IMR-90 (cell line): ENCODE results near the gene SWAP70. TPM values are rescaled to one million over a fixed set of nuclear protein-coding genes. Genes with fewer than 3 reads are reported as not detected.

Experiments used
- ATAC-seq: fragments of 200-7000 bp; cut with Tn5 transposase; 2 replicates; pipeline ENCODE4 v1.9.1; 2020; ENCODE audit warnings: low read depth, mild to moderate bottlenecking, moderate library complexity
- BruUV-seq: library from RNA; stranded (reverse); fragments of 400-500 nt; replicated peaks from 2 replicates; lab custom pipeline; 2021; lab: Mats Ljungman, UMichigan
- CTCF ChIA-PET: fragments of 300-600 bp; formaldehyde crosslinking; extraction: SDS; loops from one replicate; lab custom pipeline; 2021; ENCODE audit warnings: antibody characterized with exemption; lab: Yijun Ruan, JAX
- POLR2A ChIA-PET: fragments of 300-600 bp; sonication (Branson Sonifier 250); formaldehyde crosslinking; loops from one replicate; lab custom pipeline; 2022; ENCODE audit warnings: antibody characterized with exemption; ENCODE audit not compliant: unreplicated experiment; lab: Charles Lee
- DNase-seq: peaks from one replicate; pipeline ENCODE4 v3.0.0; 2013
- H2AFZ ChIP-seq: replicated peaks from 2 replicates; pipeline ENCODE3; 2013; ENCODE audit warnings: low read length, mild to moderate bottlenecking; ENCODE audit not compliant: poor library complexity
- H2AK5ac ChIP-seq: 2 replicates; pipeline ENCODE4 v1.6.1; 2013; ENCODE audit warnings: low read depth, low read length, inconsistent platforms
- H2AK9ac ChIP-seq: replicated peaks from 2 replicates; pipeline ENCODE3; 2013; ENCODE audit warnings: mild to moderate bottlenecking, low read depth, low read length, moderate library complexity; ENCODE audit not compliant: poor library complexity
- H2BK120ac ChIP-seq: 2 replicates; pipeline ENCODE4 v1.6.1; 2013; ENCODE audit warnings: low read depth, low read length, inconsistent platforms
- H2BK15ac ChIP-seq: 3 replicates; pipeline ENCODE4 v1.6.1; 2013; ENCODE audit warnings: low read depth, low read length, inconsistent platforms
- H2BK20ac ChIP-seq: 2 replicates; pipeline ENCODE4 v1.6.1; 2013; ENCODE audit warnings: low read depth, mild to moderate bottlenecking, inconsistent platforms, low read length, moderate library complexity
- H2BK5ac ChIP-seq: 2 replicates; pipeline ENCODE4 v1.6.1; 2013; ENCODE audit warnings: mild to moderate bottlenecking, low read depth, low read length, inconsistent platforms; ENCODE audit not compliant: poor library complexity, severe bottlenecking
- H3K14ac ChIP-seq: replicated peaks from 2 replicates; pipeline ENCODE4 v1.6.1; 2013; ENCODE audit warnings: low read depth, low read length, inconsistent platforms
- H3K18ac ChIP-seq: 2 replicates; pipeline ENCODE4 v1.6.1; 2013; ENCODE audit warnings: low read depth, low read length, control low read depth
- H3K23ac ChIP-seq: 2 replicates; pipeline ENCODE4 v1.6.1; 2013; ENCODE audit warnings: low read depth, low read length, inconsistent platforms
- H3K27ac ChIP-seq: 2 replicates; pipeline ENCODE4 v1.5.1; 2013; ENCODE audit warnings: mild to moderate bottlenecking, control low read depth, low read length; ENCODE audit not compliant: insufficient read depth
- H3K27me3 ChIP-seq: 2 replicates; pipeline ENCODE4 v1.6.1; 2013; ENCODE audit warnings: low read length; ENCODE audit not compliant: control insufficient read depth, insufficient read depth
- H3K36me3 ChIP-seq: 2 replicates; pipeline ENCODE4 v1.6.1; 2013; ENCODE audit warnings: low read length, mixed read lengths; ENCODE audit not compliant: control insufficient read depth, insufficient read depth
- H3K4ac ChIP-seq: 2 replicates; pipeline ENCODE4 v1.6.1; 2013; ENCODE audit warnings: low read depth, low read length, inconsistent platforms
- H3K4me1 ChIP-seq: 2 replicates; pipeline ENCODE4 v1.6.1; 2013; ENCODE audit warnings: low read length, mixed read lengths; ENCODE audit not compliant: control insufficient read depth, insufficient read depth
- H3K4me2 ChIP-seq: 2 replicates; pipeline ENCODE4 v1.6.1; 2013; ENCODE audit warnings: low read depth, mild to moderate bottlenecking, control low read depth, low read length, moderate library complexity
- H3K4me3 ChIP-seq: 2 replicates; pipeline ENCODE4 v1.5.1; 2013; ENCODE audit warnings: low read depth, mild to moderate bottlenecking, control low read depth, low read length, moderate library complexity; ENCODE audit not compliant: insufficient read depth
- H3K56ac ChIP-seq: 2 replicates; pipeline ENCODE4 v1.6.1; 2013; ENCODE audit warnings: low read length, inconsistent platforms; ENCODE audit not compliant: insufficient read depth; ENCODE audit errors: extremely low read depth
- H3K79me1 ChIP-seq, 2 experiments: 2 replicates each; pipeline ENCODE4 v1.6.1; 2013; ENCODE audit warnings: low read length in 2 of 2, inconsistent platforms in 1 of 2, low read depth in 1 of 2
- H3K9ac ChIP-seq: 2 replicates; pipeline ENCODE4 v1.6.1; 2013; ENCODE audit warnings: low read depth, low read length, control low read depth
- H3K9me1 ChIP-seq: 2 replicates; pipeline ENCODE4 v1.6.1; 2013; ENCODE audit warnings: low read length, inconsistent platforms; ENCODE audit not compliant: insufficient read depth
- H3K9me3 ChIP-seq: 2 replicates; pipeline ENCODE4 v1.6.1; 2013; ENCODE audit warnings: low read length; ENCODE audit not compliant: control insufficient read depth, insufficient read depth
- H4K20me1 ChIP-seq: 2 replicates; pipeline ENCODE4 v1.6.1; 2013; ENCODE audit warnings: low read length, inconsistent platforms; ENCODE audit not compliant: insufficient read depth
- H4K5ac ChIP-seq: 2 replicates; pipeline ENCODE4 v1.6.1; 2013; ENCODE audit warnings: mild to moderate bottlenecking, low read depth, low read length, control low read depth
- H4K8ac ChIP-seq, 2 experiments: 2 replicates each; pipeline ENCODE4 v1.6.1; 2013; ENCODE audit warnings: low read depth in 2 of 2, low read length in 2 of 2, control low read depth in 1 of 2, inconsistent platforms in 1 of 2
- H4K91ac ChIP-seq: 2 replicates; pipeline ENCODE4 v1.6.1; 2013; ENCODE audit warnings: low read depth, low read length, inconsistent platforms; ENCODE audit not compliant: insufficient read depth
- POLR2A ChIP-seq: IDR thresholded peaks from 2 replicates; pipeline ENCODE4 v1.6.1; 2012; ENCODE audit warnings: mild to moderate bottlenecking, low read depth, low read length
- RAD21 ChIP-seq: IDR thresholded peaks from 2 replicates; pipeline ENCODE4 v1.6.1; 2012; ENCODE audit warnings: low read length, improper control_type of control experiment
- SMC3 ChIP-seq: fragments of 150-350 bp; IDR thresholded peaks from 2 replicates; pipeline ENCODE4 v1.6.1; 2016; ENCODE audit warnings: low read depth, mild to moderate bottlenecking, antibody characterized with exemption, low read length, moderate library complexity
- WGBS, 2 experiments: methylation state at CpG; one replicate each; pipeline versions ENCODE4 v1.1.5 to v1.1.7; 2013; ENCODE audit warnings: missing lambda C conversion rate in 2 of 2; ENCODE audit not compliant: insufficient read length in 1 of 2; ENCODE audit errors: extremely low coverage in 2 of 2; 5-methylcytosine and 5-hydroxymethylcytosine counted together
- dilution Hi-C: fragments of 300-500 bp; cut with HindIII; formaldehyde crosslinking; loops from one replicate; pipeline ENCODE4 v1.14.3; 2018; ENCODE audit warnings: low sequenced_read_pairs; ENCODE audit not compliant: unreplicated experiment
- in situ Hi-C: fragments of 300-500 bp; cut with MboI; formaldehyde crosslinking; loops from 3 replicates; pipeline ENCODE4 v1.14.3; 2019; ENCODE audit warnings: low sequenced_read_pairs, inconsistent platforms, mixed read lengths
- intact Hi-C: fragments of 100-400 bp; cut with micrococcal nuclease; formaldehyde crosslinking; loops from 2 replicates; pipeline ENCODE4 v1.10.0; 2022
- polyA plus RNA-seq, 3 experiments: library from polyadenylated mRNA; depleted of rRNA; stranded (reverse); fragments of >200 nt; gene quantifications; 2 replicates each; pipeline ENCODE4 v1.2.3, GENCODE V29; 2012; ENCODE audit warnings: low replicate concordance in 1 of 3
- total RNA-seq: library from RNA; depleted of rRNA; stranded (reverse); fragments of >200 nt; gene quantifications from 2 replicates; pipeline ENCODE4 v1.2.3, GENCODE V29; 2012
- TF ChIP-seq, protein P1 (sequence below): conservative IDR thresholded peaks from 2 replicates; pipeline ENCODE4 v1.5.1; 2012; ENCODE audit warnings: mild to moderate bottlenecking, low read depth, low read length, improper control_type of control experiment

Gene SWAP70
- total and polyA plus RNA-seq, 2 of the 4 experiments (the other 2 are of a cell fraction), result 15.5 to 19.9 TPM

DNA sequence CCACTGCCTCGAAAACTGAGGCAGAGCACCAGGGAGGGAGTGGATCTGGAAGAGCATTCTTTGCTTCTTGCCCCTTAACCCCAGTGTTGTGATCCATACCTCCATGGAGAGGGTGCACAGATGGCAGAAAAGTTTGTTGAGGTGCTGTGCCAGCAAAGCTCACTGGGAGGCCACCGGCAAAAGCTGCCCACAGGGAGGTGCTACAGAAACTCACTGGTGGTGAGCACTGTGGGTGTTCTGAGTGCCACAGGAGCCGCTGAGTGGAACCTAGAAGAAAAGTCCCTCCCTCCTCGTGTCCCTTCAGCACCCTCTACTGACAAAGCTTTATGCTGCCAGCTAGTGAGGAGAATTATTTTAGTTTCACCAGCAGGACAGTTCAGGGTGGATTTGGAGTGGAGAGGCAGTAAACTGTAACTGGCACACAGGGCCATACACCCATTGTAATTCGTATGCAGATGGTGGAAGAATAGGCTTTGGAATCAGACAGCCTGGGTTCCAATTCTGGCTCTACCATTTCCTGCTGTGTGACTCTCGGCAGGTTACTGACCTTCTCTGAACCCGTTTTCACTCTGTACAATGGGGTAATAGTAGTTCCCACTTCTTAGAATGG, 84.6 kb downstream of the SWAP70 start:
- peak; percentile 69 for TF ChIP-seq SMC3
- no peak for TF ChIP-seq POLR2A
- TF ChIP-seq, protein P1, sequence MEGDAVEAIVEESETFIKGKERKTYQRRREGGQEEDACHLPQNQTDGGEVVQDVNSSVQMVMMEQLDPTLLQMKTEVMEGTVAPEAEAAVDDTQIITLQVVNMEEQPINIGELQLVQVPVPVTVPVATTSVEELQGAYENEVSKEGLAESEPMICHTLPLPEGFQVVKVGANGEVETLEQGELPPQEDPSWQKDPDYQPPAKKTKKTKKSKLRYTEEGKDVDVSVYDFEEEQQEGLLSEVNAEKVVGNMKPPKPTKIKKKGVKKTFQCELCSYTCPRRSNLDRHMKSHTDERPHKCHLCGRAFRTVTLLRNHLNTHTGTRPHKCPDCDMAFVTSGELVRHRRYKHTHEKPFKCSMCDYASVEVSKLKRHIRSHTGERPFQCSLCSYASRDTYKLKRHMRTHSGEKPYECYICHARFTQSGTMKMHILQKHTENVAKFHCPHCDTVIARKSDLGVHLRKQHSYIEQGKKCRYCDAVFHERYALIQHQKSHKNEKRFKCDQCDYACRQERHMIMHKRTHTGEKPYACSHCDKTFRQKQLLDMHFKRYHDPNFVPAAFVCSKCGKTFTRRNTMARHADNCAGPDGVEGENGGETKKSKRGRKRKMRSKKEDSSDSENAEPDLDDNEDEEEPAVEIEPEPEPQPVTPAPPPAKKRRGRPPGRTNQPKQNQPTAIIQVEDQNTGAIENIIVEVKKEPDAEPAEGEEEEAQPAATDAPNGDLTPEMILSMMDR, result peak; percentile 79
- peak; percentile 88 for TF ChIP-seq RAD21
- Histone ChIP-seq H4K91ac (peak overlapping the region; percentile 26; the same call in 1 of the 2 replicates), H2BK20ac (no peak overlapping the region), H3K14ac (peak overlapping the region; percentile 12; the same call in 1 of the 2 replicates), H3K27me3 (no peaks in the 10 kb centered on the region), H3K23ac (peak overlapping the region; percentile 30; the same call in 1 of the 2 replicates), H4K20me1 (no peaks in the 10 kb centered on the region), H3K9ac (no peak overlapping the region), H3K4me1 (peaks cover 7% of the 10 kb centered on the region), H3K18ac (no peak overlapping the region), H3K4me3 (no peak overlapping the region), H2BK120ac (peak overlapping the region; percentile 21; the same call in 1 of the 2 replicates), H2AK5ac (peak overlapping the region; percentile 47; the same call in 1 of the 2 replicates), H2AFZ (peak overlapping the region; percentile 16), H3K4ac (peak overlapping the region; percentile 63), H3K56ac (no peak overlapping the region), H2BK5ac (peak overlapping the region; percentile 34), H3K4me2 (no peak overlapping the region), H3K27ac (no peak overlapping the region), H3K9me1 (peaks cover 6% of the 10 kb centered on the region), H4K8ac (peak overlapping the region in 1 of 2 experiments; percentile 52; a peak in 1 of 4 replicates), H3K79me1 (peaks cover 6 to 37% of the 10 kb centered on the region in 2 experiments; a peak in 3 of 4 replicates), H2BK15ac (0 out of 3 replicates have a peak overlapping the region, but pooled peaks have one; percentile 5), H2AK9ac (no peak overlapping the region), H3K36me3 (peaks cover 13% of the 10 kb centered on the region), H4K5ac (peak overlapping the region; percentile 35), H3K9me3 (no peaks in the 10 kb centered on the region)
- in situ Hi-C loops (loop anchor here (10.0 kb wide), 1 partner anchor 134 kb away; no protein-coding TSS in a partner anchor), dilution Hi-C loops (no loop called here), intact Hi-C loops (loop anchor here (1.0 to 5.0 kb wide), 3 partner anchors 134 to 288 kb away; partner anchors contain the start of genes WEE1 and ZNF143)
- no TSS peak for BruUV-seq
- POLR2A ChIA-PET, result no interaction called here
- CTCF ChIA-PET, result interaction anchor here (0.6 to 1.9 kb wide), 13 partner anchors 10 to 792 kb away, joined by 3 to 6 read pairs (median 4); partner anchors contain the start of gene RNF141
- DNase-seq (peak; percentile 79), ATAC-seq (peak; percentile 86)
- WGBS, 2 experiments, result no CpG with 5 or more reads among the region's 7 CpGs
